ENCODE results near the gene S100A4.

The S100A4 gene

DNA sequence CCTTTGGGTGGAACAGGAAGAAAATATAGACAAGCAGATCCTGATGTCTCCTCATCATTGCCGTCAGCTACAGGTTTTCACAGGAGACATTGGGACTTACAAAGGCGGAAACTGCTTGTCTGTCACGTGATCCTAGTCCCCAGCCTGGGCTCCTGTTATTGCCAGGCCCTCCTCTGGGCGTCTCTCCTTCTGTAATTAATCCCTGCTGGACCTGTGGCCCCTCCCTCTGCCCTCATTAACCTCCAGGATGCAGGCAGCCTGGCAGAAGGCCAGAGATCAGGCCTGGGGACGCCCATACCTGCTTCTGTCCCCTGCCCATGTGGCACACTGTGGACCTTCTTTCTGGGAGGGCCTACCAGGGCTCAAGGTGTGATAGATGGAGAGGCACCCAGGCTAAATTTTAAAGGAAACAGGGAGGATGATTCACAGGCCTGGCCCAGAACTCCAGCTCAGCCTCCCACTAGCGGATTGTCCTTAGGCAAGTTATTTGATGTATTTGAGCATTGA, 7.2 kb downstream of the S100A4 start:
- no peak overlapping the region for H3K27ac ChIP-seq (replicated peaks)
- no peak overlapping the region for H3K4me3 ChIP-seq (replicated peaks; ENCODE audit: insufficient read depth, low read length)
- DNase-seq (ENCODE audit: low read depth in 1 of 2, low spot score in 1 of 2): no peak
- TF ChIP-seq, protein P1, sequence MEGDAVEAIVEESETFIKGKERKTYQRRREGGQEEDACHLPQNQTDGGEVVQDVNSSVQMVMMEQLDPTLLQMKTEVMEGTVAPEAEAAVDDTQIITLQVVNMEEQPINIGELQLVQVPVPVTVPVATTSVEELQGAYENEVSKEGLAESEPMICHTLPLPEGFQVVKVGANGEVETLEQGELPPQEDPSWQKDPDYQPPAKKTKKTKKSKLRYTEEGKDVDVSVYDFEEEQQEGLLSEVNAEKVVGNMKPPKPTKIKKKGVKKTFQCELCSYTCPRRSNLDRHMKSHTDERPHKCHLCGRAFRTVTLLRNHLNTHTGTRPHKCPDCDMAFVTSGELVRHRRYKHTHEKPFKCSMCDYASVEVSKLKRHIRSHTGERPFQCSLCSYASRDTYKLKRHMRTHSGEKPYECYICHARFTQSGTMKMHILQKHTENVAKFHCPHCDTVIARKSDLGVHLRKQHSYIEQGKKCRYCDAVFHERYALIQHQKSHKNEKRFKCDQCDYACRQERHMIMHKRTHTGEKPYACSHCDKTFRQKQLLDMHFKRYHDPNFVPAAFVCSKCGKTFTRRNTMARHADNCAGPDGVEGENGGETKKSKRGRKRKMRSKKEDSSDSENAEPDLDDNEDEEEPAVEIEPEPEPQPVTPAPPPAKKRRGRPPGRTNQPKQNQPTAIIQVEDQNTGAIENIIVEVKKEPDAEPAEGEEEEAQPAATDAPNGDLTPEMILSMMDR (IDR thresholded peaks at IDR 0.05; ENCODE audit: insufficient read depth, low read length): no peak
- TF ChIP-seq SPI1 (IDR thresholded peaks at IDR 0.05; ENCODE audit: borderline replicate concordance, low read depth) (no peak), POLR2AphosphoS5 (IDR thresholded peaks at IDR 0.05; ENCODE audit: low read depth) (no peak), GABPA (IDR thresholded peaks at IDR 0.05; ENCODE audit: low read depth) (no peak)
- TF ChIP-seq, protein P2, sequence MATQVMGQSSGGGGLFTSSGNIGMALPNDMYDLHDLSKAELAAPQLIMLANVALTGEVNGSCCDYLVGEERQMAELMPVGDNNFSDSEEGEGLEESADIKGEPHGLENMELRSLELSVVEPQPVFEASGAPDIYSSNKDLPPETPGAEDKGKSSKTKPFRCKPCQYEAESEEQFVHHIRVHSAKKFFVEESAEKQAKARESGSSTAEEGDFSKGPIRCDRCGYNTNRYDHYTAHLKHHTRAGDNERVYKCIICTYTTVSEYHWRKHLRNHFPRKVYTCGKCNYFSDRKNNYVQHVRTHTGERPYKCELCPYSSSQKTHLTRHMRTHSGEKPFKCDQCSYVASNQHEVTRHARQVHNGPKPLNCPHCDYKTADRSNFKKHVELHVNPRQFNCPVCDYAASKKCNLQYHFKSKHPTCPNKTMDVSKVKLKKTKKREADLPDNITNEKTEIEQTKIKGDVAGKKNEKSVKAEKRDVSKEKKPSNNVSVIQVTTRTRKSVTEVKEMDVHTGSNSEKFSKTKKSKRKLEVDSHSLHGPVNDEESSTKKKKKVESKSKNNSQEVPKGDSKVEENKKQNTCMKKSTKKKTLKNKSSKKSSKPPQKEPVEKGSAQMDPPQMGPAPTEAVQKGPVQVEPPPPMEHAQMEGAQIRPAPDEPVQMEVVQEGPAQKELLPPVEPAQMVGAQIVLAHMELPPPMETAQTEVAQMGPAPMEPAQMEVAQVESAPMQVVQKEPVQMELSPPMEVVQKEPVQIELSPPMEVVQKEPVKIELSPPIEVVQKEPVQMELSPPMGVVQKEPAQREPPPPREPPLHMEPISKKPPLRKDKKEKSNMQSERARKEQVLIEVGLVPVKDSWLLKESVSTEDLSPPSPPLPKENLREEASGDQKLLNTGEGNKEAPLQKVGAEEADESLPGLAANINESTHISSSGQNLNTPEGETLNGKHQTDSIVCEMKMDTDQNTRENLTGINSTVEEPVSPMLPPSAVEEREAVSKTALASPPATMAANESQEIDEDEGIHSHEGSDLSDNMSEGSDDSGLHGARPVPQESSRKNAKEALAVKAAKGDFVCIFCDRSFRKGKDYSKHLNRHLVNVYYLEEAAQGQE (IDR thresholded peaks at IDR 0.05; ENCODE audit: insufficient replicate concordance, low read depth): no peak
- no peaks in the 10 kb centered on the region for H3K27me3 ChIP-seq (ENCODE audit: insufficient read depth, poor library complexity, severe bottlenecking)

DNA sequence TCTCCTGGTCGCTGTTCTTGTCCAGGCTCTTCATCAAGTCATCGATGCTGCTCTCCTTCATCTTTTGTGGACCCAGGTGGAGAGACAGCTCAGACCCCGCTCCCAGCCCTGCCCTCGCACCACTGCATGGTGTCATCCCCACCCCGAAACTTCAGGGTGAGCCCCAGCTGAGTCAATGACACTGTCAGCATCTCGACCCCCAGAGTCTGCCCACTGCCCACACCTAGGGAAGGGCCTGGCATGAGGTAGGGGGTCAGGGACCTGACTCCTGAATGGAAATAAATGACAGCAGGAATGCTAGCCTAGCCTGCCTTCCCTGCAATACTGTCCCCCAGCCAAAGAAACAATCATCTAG, 8.3 kb downstream of the S100A4 start:
- DNase-seq (ENCODE audit: low read depth in 1 of 2, low spot score in 1 of 2): no peak
- Histone ChIP-seq H3K27me3 (ENCODE audit: insufficient read depth, poor library complexity, severe bottlenecking) (no peaks in the 10 kb centered on the region), H3K4me3 (replicated peaks; ENCODE audit: insufficient read depth, low read length) (no peak overlapping the region), H3K27ac (replicated peaks) (no peak overlapping the region)
- TF ChIP-seq POLR2AphosphoS5 (IDR thresholded peaks at IDR 0.05; ENCODE audit: low read depth) (no peak), SPI1 (IDR thresholded peaks at IDR 0.05; ENCODE audit: borderline replicate concordance, low read depth) (no peak), GABPA (IDR thresholded peaks at IDR 0.05; ENCODE audit: low read depth) (no peak)
- TF ChIP-seq, protein P2 (IDR thresholded peaks at IDR 0.05; ENCODE audit: insufficient replicate concordance, low read depth): no peak
- TF ChIP-seq, protein P1 (IDR thresholded peaks at IDR 0.05; ENCODE audit: insufficient read depth, low read length): no peak

DNA sequence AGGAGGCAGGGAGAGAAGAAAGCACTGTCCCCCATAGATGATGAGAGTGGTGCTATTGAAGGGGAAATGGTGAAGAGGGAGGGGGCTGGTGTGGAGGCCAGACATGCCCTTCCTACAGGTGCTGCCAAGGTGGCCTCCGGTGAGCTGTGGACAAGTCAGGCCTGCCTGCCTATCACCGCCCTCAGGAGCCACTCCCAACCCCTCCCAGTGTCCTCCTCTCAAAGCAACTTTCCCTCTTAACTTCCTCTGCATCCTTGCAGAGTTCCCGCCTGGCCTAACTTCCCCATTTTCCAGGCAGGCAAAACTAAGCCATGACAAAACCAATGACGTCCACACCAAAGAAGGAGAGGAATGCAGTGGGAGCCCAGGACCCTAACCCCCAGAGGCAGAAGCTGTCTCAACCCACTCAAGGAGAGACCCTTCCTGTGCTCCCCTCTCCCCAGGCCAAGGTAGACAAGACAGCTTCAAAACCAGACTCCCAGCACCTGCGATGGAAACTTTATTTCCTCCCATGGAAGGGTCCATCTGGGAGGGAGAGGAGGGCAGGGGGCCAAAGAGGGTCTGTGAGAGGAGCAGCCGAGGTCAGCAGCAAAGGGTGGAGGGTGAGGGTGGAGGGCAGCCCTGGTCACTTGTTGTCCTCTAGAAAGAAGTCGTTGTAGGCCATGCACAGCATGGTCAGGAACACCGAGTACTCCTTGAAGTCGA, 8.8 kb downstream of the S100A4 start:
- no peak for DNase-seq (ENCODE audit: low read depth in 1 of 2, low spot score in 1 of 2)
- peak overlapping the region; percentile 69 for H3K27ac ChIP-seq (replicated peaks)

More for the DNA sequence above, 8.8 kb downstream of the S100A4 start:
- no peak overlapping the region for H3K4me3 ChIP-seq (replicated peaks; ENCODE audit: insufficient read depth, low read length)
- H3K27me3 ChIP-seq (ENCODE audit: insufficient read depth, poor library complexity, severe bottlenecking): no peaks in the 10 kb centered on the region
- TF ChIP-seq GABPA (IDR thresholded peaks at IDR 0.05; ENCODE audit: low read depth) (no peak), SPI1 (IDR thresholded peaks at IDR 0.05; ENCODE audit: borderline replicate concordance, low read depth) (0 out of 2 replicates have a peak, but pooled peaks have one; percentile 4), POLR2AphosphoS5 (IDR thresholded peaks at IDR 0.05; ENCODE audit: low read depth) (no peak)
- TF ChIP-seq, protein P2 (IDR thresholded peaks at IDR 0.05; ENCODE audit: insufficient replicate concordance, low read depth): no peak
- TF ChIP-seq, protein P1 (IDR thresholded peaks at IDR 0.05; ENCODE audit: insufficient read depth, low read length): no peak
